Urinary bladder (tissue), 4 donors: ENCODE measurements around the gene VLDLR. TPM values are rescaled to one million over a fixed set of nuclear protein-coding genes. Genes with fewer than 3 reads are reported as not detected.

Experiments
- DNase-seq: peaks from one replicate; pipeline ENCODE4 v3.0.0-alpha.2; 2015; ENCODE audit errors: extremely low spot score
- H3K27ac ChIP-seq: one replicate; pipeline ENCODE4 v1.5.1; 2013; ENCODE audit warnings: low read depth, mild to moderate bottlenecking, moderate library complexity
- H3K36me3 ChIP-seq: one replicate; pipeline ENCODE4 v1.6.1; 2013; ENCODE audit warnings: mild to moderate bottlenecking, moderate library complexity; ENCODE audit not compliant: insufficient read depth
- H3K4me1 ChIP-seq: one replicate; pipeline ENCODE4 v1.6.1; 2013; ENCODE audit warnings: mild to moderate bottlenecking, moderate library complexity; ENCODE audit not compliant: insufficient read depth
- H3K4me3 ChIP-seq: one replicate; pipeline ENCODE4 v1.5.1; 2013; ENCODE audit warnings: low read depth, low read length
- WGBS: extraction: QIAGEN DNeasy Blood & Tissue Kit; methylation state at CpG from one replicate; pipeline ENCODE4 v1.1.7; 2013; 5-methylcytosine and 5-hydroxymethylcytosine counted together
- polyA plus RNA-seq: library from polyadenylated mRNA; stranded (reverse); fragments of 200-250 nt; gene quantifications from one replicate; pipeline ENCODE4 v1.2.3, GENCODE V29; 2013
- total RNA-seq: library from RNA; depleted of rRNA; stranded (reverse); fragments of >200 nt; gene quantifications from one replicate; pipeline ENCODE4 v1.2.3, GENCODE V29; 2014
- donor health status: healthy with polysubstance abuse.
- donor health status: healthy.

Gene VLDLR
- total and polyA plus RNA-seq, 2 donors, result 20.4 to 39.2 TPM

DNA sequence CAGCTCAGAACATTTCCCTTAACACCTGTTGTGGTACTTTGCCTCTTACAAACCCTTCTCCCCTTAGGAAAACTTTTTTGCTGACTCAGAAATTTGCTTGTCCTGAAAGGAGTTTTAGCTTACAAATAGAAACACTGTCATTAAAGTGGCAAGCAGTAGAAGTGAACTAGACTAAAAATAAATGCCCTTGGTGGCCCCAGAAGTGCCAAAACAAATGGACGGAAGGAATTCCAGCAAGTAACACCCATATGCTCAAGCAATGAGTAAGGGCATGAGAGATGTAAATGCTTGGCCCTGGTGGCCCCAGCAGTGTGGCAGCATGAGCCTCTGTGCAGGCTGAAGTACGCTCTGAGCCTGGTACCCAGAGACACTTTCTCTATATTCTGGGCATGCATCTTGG is 8.6 kb downstream of the VLDLR start:
- Histone ChIP-seq H3K36me3 (no peaks in the 10 kb centered on the region), H3K4me1 (no peaks in the 10 kb centered on the region), H3K4me3 (no peak overlapping the region), H3K27ac (no peak overlapping the region)
- WGBS, result 84% methylated on average over 2 of the region's 2 CpGs
- no peak for DNase-seq

DNA sequence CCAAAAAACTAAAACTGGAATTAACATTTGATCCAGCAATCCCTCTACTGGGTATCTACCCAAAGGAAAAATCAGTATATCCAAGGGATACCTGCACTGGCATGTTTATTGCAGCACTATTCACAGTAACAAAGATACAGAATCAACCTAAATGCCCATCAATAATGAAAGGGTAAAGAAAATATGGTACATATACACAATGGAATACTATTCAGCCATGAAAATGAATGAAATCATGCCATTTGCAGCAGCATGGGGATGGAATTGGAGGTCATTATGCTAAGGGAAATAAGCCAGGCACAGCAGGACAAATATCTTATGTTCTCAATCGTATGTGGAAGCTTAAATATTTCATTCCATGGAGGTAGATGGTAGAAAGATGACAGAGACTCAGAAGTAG is 9.7 kb downstream of the VLDLR start:
- Histone ChIP-seq H3K27ac (no peak overlapping the region), H3K36me3 (no peaks in the 10 kb centered on the region), H3K4me3 (no peak overlapping the region), H3K4me1 (no peaks in the 10 kb centered on the region)
- WGBS, result 96% methylated on average over 1 of the region's 1 CpG
- no peak for DNase-seq

- H3K4me3 ChIP-seq, result no peak overlapping the region
- no peaks in the 10 kb centered on the region for H3K36me3 ChIP-seq
- no peak overlapping the region for H3K27ac ChIP-seq
- WGBS, result 42% methylated on average over 8 of the region's 8 CpGs
- no peaks in the 10 kb centered on the region for H3K4me1 ChIP-seq
- no peak for DNase-seq
These were observed 12.6 kb downstream of the VLDLR start for GRCh38 chr9:2634153-2634552.

- H3K4me3 ChIP-seq, result no peak overlapping the region
- WGBS, result 87% methylated on average over 3 of the region's 3 CpGs
- H3K36me3 ChIP-seq, result no peaks in the 10 kb centered on the region
- no peak overlapping the region for H3K27ac ChIP-seq
- DNase-seq, result no peak
- no peaks in the 10 kb centered on the region for H3K4me1 ChIP-seq
These were observed 13.2 kb downstream of the VLDLR start for GRCh38 chr9:2634818-2635217.

- 90% methylated on average over 2 of the region's 2 CpGs for WGBS
- H3K4me3 ChIP-seq, result no peak overlapping the region
- no peaks in the 10 kb centered on the region for H3K36me3 ChIP-seq
- H3K27ac ChIP-seq, result no peak overlapping the region
- H3K4me1 ChIP-seq, result no peaks in the 10 kb centered on the region
- DNase-seq, result no peak
These were observed 14.3 kb downstream of the VLDLR start for GRCh38 chr9:2635922-2636321.

- Histone ChIP-seq H3K27ac (no peak overlapping the region), H3K36me3 (no peaks in the 10 kb centered on the region), H3K4me1 (no peaks in the 10 kb centered on the region), H3K4me3 (no peak overlapping the region)
- WGBS, result 93% methylated on average over 10 of the region's 10 CpGs
- DNase-seq, result no peak
These were observed 15.8 kb downstream of the VLDLR start for GRCh38 chr9:2637390-2637789.

DNA sequence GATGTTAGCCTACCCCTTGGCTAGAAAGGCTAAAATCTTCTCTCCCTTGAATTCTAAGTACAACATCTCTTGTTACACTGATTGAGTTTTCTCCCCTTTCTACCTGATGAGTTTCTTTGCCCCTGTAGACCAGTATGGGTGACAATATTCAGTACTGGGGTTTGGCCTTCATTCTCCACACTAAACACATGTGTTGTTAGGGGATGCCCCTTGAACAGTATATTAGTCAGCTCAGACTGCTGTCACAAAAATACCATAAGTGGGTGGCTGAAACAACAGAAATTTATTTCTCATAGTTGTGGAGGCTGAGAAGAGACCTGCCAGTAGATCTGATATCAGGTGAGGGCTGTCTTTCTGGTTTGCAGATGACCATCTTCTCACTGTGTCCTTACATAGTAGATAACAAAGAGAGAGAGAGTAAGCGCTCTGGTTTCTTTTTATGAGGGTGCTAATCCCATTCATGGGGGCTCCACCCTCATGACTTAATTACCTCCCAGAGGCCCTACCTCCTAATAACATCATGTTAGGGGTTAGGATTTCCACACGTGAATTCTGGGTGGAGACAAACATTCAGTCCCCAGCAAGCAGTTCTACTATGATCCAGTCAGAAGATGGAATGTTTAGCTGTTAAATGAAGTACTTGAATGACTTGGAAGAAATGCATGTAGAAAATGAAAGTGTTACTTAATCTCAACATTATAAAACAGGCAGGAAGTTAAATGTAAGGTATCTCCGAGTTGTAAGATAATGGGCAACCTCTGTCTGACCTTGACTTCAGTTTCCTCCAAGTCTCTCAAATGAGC is 17.5 kb downstream of the VLDLR start:
- Histone ChIP-seq H3K36me3 (no peaks in the 10 kb centered on the region), H3K4me1 (no peaks in the 10 kb centered on the region), H3K27ac (no peak overlapping the region), H3K4me3 (no peak overlapping the region)
- WGBS, result 84% methylated on average over 3 of the region's 3 CpGs
- DNase-seq, result no peak

GRCh38 chr9:2639786-2640185 is 18.2 kb downstream of the VLDLR start:
- no peak for DNase-seq
- no peak overlapping the region for H3K4me3 ChIP-seq
- H3K36me3 ChIP-seq, result no peaks in the 10 kb centered on the region
- WGBS, result 92% methylated on average over 7 of the region's 7 CpGs
- no peaks in the 10 kb centered on the region for H3K4me1 ChIP-seq
- H3K27ac ChIP-seq, result no peak overlapping the region

DNA sequence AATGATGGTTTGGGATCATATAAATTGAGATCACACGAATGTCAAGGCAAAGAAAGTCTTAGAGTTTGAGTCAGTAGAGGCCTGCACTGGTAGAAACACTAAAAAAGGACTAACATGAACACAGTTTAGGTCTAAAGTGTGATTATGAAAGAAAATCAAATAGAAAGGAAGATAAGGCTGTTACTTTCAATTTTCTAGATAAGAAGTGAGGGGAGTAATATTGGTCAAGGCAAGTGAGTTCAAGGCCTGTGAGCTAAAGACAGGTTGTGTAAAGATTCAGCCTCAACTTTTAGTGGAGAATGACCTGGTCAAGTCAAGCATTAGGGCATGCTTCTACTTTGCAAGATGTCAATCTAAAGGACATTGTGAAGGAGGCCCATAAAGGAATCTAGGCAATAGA is 19.0 kb downstream of the VLDLR start:
- Histone ChIP-seq H3K27ac (no peak overlapping the region), H3K36me3 (no peaks in the 10 kb centered on the region), H3K4me1 (no peaks in the 10 kb centered on the region), H3K4me3 (no peak overlapping the region)
- 93% methylated on average over 1 of the region's 1 CpG for WGBS
- no peak for DNase-seq

DNA sequence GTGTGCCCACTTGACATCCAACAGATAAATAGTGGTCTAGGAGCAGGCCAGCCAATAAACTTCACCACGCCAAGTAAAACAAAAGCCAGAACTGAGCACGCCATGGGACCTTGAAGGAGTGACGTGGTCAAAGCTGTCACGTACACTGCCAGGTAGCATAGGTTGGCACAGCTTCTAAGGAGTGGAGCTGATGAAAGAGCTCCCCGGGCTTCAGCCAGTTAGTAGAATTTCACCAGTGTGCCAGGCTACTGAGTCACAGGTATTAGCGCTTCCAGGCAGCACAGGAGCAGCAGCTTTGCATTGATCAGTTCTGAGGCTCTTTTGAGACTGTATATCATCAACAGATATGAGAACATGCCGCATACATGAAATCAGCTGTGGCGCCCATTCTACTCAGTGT is 19.4 kb downstream of the VLDLR start:
- H3K4me3 ChIP-seq, result no peak overlapping the region
- no peaks in the 10 kb centered on the region for H3K4me1 ChIP-seq
- no peak overlapping the region for H3K27ac ChIP-seq
- DNase-seq, result no peak
- H3K36me3 ChIP-seq, result no peaks in the 10 kb centered on the region
- 96% methylated on average over 8 of the region's 8 CpGs for WGBS

DNA sequence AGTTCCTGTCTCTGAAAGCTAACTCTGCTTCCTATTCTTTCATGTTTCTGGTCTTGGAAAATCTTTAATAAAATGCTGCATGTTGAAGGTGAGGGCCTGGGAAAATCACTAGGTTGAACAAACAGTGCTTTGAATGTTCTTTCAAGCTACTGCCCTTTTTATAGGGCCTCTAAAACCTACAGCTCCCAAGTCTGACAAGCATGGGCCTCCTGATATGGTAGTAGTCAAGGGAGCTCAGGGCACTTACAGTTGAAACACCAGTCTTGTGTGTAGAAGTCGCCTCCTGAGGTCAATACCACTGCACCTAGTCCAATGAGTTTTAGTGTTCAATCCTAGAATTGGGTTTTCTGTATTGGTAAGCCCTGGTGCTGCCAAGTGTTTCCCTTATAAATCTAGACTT is 20.5 kb downstream of the VLDLR start:
- no peaks in the 10 kb centered on the region for H3K4me1 ChIP-seq
- 92% methylated on average over 1 of the region's 1 CpG for WGBS
- no peak for DNase-seq
- no peaks in the 10 kb centered on the region for H3K36me3 ChIP-seq
- H3K4me3 ChIP-seq, result no peak overlapping the region
- H3K27ac ChIP-seq, result no peak overlapping the region

GRCh38 chr9:2645569-2645968 is 24.0 kb downstream of the VLDLR start:
- Histone ChIP-seq H3K4me3 (no peak overlapping the region), H3K4me1 (no peaks in the 10 kb centered on the region), H3K36me3 (no peaks in the 10 kb centered on the region), H3K27ac (no peak overlapping the region)
- WGBS, result 90% methylated on average over 4 of the region's 4 CpGs
- DNase-seq, result no peak

DNA sequence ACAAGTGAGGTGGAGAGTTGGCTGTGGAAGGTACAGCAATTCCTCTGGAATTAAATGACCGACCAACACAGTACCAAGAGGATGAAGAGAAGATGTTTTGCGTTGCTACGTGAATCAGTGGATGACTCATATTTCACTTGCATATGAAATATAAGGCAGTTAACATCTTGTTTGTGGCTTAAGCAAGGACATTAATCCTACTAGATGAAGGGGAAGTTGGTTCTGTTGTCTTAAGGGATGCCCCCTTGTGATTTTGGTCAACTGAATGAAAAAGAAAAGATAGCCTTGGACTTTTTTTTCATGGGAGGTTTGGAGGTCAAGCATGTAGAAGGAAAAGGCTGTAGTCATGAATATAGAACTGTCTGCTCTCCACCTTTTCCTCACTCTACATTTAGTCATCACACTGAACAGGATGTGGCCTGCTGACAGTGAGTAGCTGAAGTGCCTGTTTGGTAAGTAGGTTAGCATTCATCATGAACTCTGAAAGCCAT is 33.9 kb downstream of the VLDLR start:
- no peak for DNase-seq
- Histone ChIP-seq H3K36me3 (peaks cover 4% of the 10 kb centered on the region), H3K4me1 (no peaks in the 10 kb centered on the region), H3K4me3 (no peak overlapping the region), H3K27ac (no peak overlapping the region)
- 63% methylated on average over 3 of the region's 3 CpGs for WGBS

- no peak for DNase-seq
- WGBS, result 88% methylated on average over 9 of the region's 9 CpGs
- no peak overlapping the region for H3K4me3 ChIP-seq
- no peaks in the 10 kb centered on the region for H3K36me3 ChIP-seq
- H3K27ac ChIP-seq, result no peak overlapping the region
- no peaks in the 10 kb centered on the region for H3K4me1 ChIP-seq
These were observed 35.8 kb downstream of the VLDLR start for GRCh38 chr9:2657427-2657826.
